Activated T-helper 17 cell treated with anti-CD3 and anti-CD28 coated beads, Interleukin-2, amount 50 U/mL, for 72 hours (primary cell): Measurements from ENCODE around the gene CHD9NB. TPM values are rescaled to one million over a fixed set of nuclear protein-coding genes. Genes with fewer than 3 reads are reported as not detected.
A peak's percentile ranks its signal among the peaks of the same experiment; 100 is the strongest.
"Not testable (repeated sequence)": the region's sequence is repeated elsewhere in the genome, so short reads cannot be mapped to it uniquely, and the experiment has no call there.

ENCODE experiments used
- ATAC-seq: fragments of 150-1000 bp; cut with Tn5 transposase; replicated peaks from 2 replicates; pipeline ENCODE4 v1.10.0; 2021; ENCODE audit warnings: mild to moderate bottlenecking, moderate library complexity
- H3K27ac Mint-ChIP-seq: one replicate; pipeline ENCODE4 v1.8.0; 2022; ENCODE audit warnings: mixed read lengths
- H3K27me3 Mint-ChIP-seq: one replicate; pipeline ENCODE4 v1.8.0; 2022; ENCODE audit warnings: mixed read lengths
- H3K36me3 Mint-ChIP-seq: one replicate; pipeline ENCODE4 v1.8.0; 2022; ENCODE audit warnings: low read depth, mild to moderate bottlenecking, mixed read lengths
- H3K4me1 Mint-ChIP-seq: one replicate; pipeline ENCODE4 v1.8.0; 2022; ENCODE audit warnings: mixed read lengths
- H3K4me3 Mint-ChIP-seq: one replicate; pipeline ENCODE4 v1.8.0; 2022; ENCODE audit warnings: mild to moderate bottlenecking, mixed read lengths
- H3K9me3 Mint-ChIP-seq: one replicate; pipeline ENCODE4 v1.8.0; 2022; ENCODE audit warnings: mixed read lengths
- total RNA-seq, 2 donors: library from RNA; stranded (reverse); gene quantifications; one replicate each; pipeline ENCODE4 v1.2.3, GENCODE V29; 2022

CHD9NB gene
- total RNA-seq, 2 donors from 2014 or later, result 1.4 to 2.0 TPM

- H3K9me3 Mint-ChIP-seq, result no peaks in the 10 kb centered on the region
- no peak for ATAC-seq
- H3K27me3 Mint-ChIP-seq, result no peaks in the 10 kb centered on the region
- peaks cover 8% of the 10 kb centered on the region for H3K4me1 Mint-ChIP-seq
- H3K27ac Mint-ChIP-seq, result peak overlapping the region; percentile 45
- no peaks in the 10 kb centered on the region for H3K36me3 Mint-ChIP-seq
- H3K4me3 Mint-ChIP-seq, result peak overlapping the region; percentile 78
Measured at GRCh38 chr16:53055541-53056391, 3.1 kb upstream of the CHD9NB start.

GRCh38 chr16:53054670-53055485, 2.2 kb upstream of the CHD9NB start, which contains the start of gene CHD9:
CHD9 (plus strand) TSS chr16:53054991; CDS start chr16:53156090, 101,099 bp downstream.
- no peaks in the 10 kb centered on the region for H3K27me3 Mint-ChIP-seq
- H3K36me3 Mint-ChIP-seq, result no peaks in the 10 kb centered on the region
- peak; percentile 91 for ATAC-seq
- H3K27ac Mint-ChIP-seq, result peak within 1 kb of the TSS; percentile 81
- peaks cover 8% of the 10 kb centered on the region for H3K4me1 Mint-ChIP-seq
- peak within 1 kb of the TSS; percentile 78 for H3K4me3 Mint-ChIP-seq
- H3K9me3 Mint-ChIP-seq, result no peaks in the 10 kb centered on the region

- Mint-ChIP-seq H3K36me3 (no peaks in the 10 kb centered on the region), H3K27ac (peak overlapping the region; percentile 81), H3K4me1 (peaks cover 8% of the 10 kb centered on the region), H3K9me3 (no peaks in the 10 kb centered on the region), H3K27me3 (no peaks in the 10 kb centered on the region), H3K4me3 (peak overlapping the region; percentile 78)
- peak; percentile 45 for ATAC-seq
Measured at GRCh38 chr16:53053967-53054669, 1.4 kb upstream of the CHD9NB start.

GRCh38 chr16:53051255-53051654, 1.4 kb downstream of the CHD9NB start:
- H3K4me1 Mint-ChIP-seq, H3K9me3 Mint-ChIP-seq, H3K27ac Mint-ChIP-seq, H3K36me3 Mint-ChIP-seq, ATAC-seq, H3K27me3 Mint-ChIP-seq, H3K4me3 Mint-ChIP-seq: not testable (repeated sequence)

GRCh38 chr16:53048139-53048915, 4.4 kb downstream of the CHD9NB start:
- Mint-ChIP-seq H3K27ac (no peak overlapping the region), H3K4me3 (no peak overlapping the region), H3K27me3 (peaks cover 16% of the 10 kb centered on the region), H3K4me1 (no peaks in the 10 kb centered on the region), H3K36me3 (no peaks in the 10 kb centered on the region), H3K9me3 (no peaks in the 10 kb centered on the region)
- no peak for ATAC-seq

- H3K27ac Mint-ChIP-seq, H3K4me3 Mint-ChIP-seq, H3K4me1 Mint-ChIP-seq, H3K9me3 Mint-ChIP-seq, H3K36me3 Mint-ChIP-seq, ATAC-seq: not testable (repeated sequence)
- H3K27me3 Mint-ChIP-seq, result peaks cover 19% of the 10 kb centered on the region
Measured at GRCh38 chr16:53047515-53047914, 5.2 kb downstream of the CHD9NB start.

- Mint-ChIP-seq H3K36me3 (no peaks in the 10 kb centered on the region), H3K27me3 (peaks cover 19% of the 10 kb centered on the region), H3K4me3 (no peak overlapping the region), H3K9me3 (no peaks in the 10 kb centered on the region), H3K4me1 (no peaks in the 10 kb centered on the region), H3K27ac (no peak overlapping the region)
- no peak for ATAC-seq
Measured at GRCh38 chr16:53045341-53046220, 7.1 kb downstream of the CHD9NB start.

- no peaks in the 10 kb centered on the region for H3K9me3 Mint-ChIP-seq
- H3K4me1 Mint-ChIP-seq, result no peaks in the 10 kb centered on the region
- H3K27ac Mint-ChIP-seq, result no peak overlapping the region
- no peak for ATAC-seq
- peaks cover 19% of the 10 kb centered on the region for H3K27me3 Mint-ChIP-seq
- no peak overlapping the region for H3K4me3 Mint-ChIP-seq
- no peaks in the 10 kb centered on the region for H3K36me3 Mint-ChIP-seq
Measured at GRCh38 chr16:53043986-53044601, 8.6 kb downstream of the CHD9NB start.

- no peaks in the 10 kb centered on the region for H3K36me3 Mint-ChIP-seq
- H3K4me3 Mint-ChIP-seq, result no peak overlapping the region
- no peak overlapping the region for H3K27ac Mint-ChIP-seq
- H3K27me3 Mint-ChIP-seq, result peaks cover 19% of the 10 kb centered on the region
- H3K4me1 Mint-ChIP-seq, result no peaks in the 10 kb centered on the region
- ATAC-seq, result no peak
- H3K9me3 Mint-ChIP-seq, result no peaks in the 10 kb centered on the region
Measured at GRCh38 chr16:53043428-53043831, 9.3 kb downstream of the CHD9NB start.

- H3K27me3 Mint-ChIP-seq, result peaks cover 24% of the 10 kb centered on the region
- no peaks in the 10 kb centered on the region for H3K4me1 Mint-ChIP-seq
- no peak overlapping the region for H3K4me3 Mint-ChIP-seq
- no peaks in the 10 kb centered on the region for H3K36me3 Mint-ChIP-seq
- H3K27ac Mint-ChIP-seq, result no peak overlapping the region
- no peak for ATAC-seq
- no peaks in the 10 kb centered on the region for H3K9me3 Mint-ChIP-seq
Measured at GRCh38 chr16:53042235-53042701, 10.4 kb downstream of the CHD9NB start.

GRCh38 chr16:53041320-53042051, 11.2 kb downstream of the CHD9NB start:
- no peak overlapping the region for H3K27ac Mint-ChIP-seq
- no peaks in the 10 kb centered on the region for H3K4me1 Mint-ChIP-seq

GRCh38 chr16:53040788-53041187, 11.9 kb downstream of the CHD9NB start:
- Mint-ChIP-seq H3K27me3 (peaks cover 22% of the 10 kb centered on the region), H3K27ac (no peak overlapping the region), H3K9me3 (no peaks in the 10 kb centered on the region), H3K4me1 (no peaks in the 10 kb centered on the region), H3K36me3 (no peaks in the 10 kb centered on the region), H3K4me3 (no peak overlapping the region)
- no peak for ATAC-seq

More at GRCh38 chr16:53041320-53042051, 11.2 kb downstream of the CHD9NB start:
- H3K27me3 Mint-ChIP-seq, result peaks cover 24% of the 10 kb centered on the region
- no peaks in the 10 kb centered on the region for H3K36me3 Mint-ChIP-seq
- ATAC-seq, result no peak
- H3K9me3 Mint-ChIP-seq, result no peaks in the 10 kb centered on the region
- H3K4me3 Mint-ChIP-seq, result no peak overlapping the region
